KMS-11 (cell line): ENCODE measurements around the gene STX16.

ENCODE experiments used
- H2AFZ ChIP-seq: fragments of 200-600 bp; sonication (generic); 2 replicates; pipeline ENCODE4 v1.6.1; 2016; ENCODE audit warnings: antibody characterized with exemption, mixed run types, low read depth
- H3K27ac ChIP-seq: fragments of 200-600 bp; sonication (generic); 2 replicates; pipeline ENCODE4 v1.6.1; 2016; ENCODE audit warnings: mild to moderate bottlenecking, mixed run types
- H3K27me3 ChIP-seq: fragments of 200-600 bp; sonication (generic); 2 replicates; pipeline ENCODE4 v1.6.1; 2017; ENCODE audit warnings: mild to moderate bottlenecking, low read depth, mixed run types, moderate library complexity; ENCODE audit not compliant: insufficient read depth
- H3K36me3 ChIP-seq: fragments of 200-600 bp; sonication (generic); 2 replicates; pipeline ENCODE4 v1.6.1; 2017; ENCODE audit warnings: mild to moderate bottlenecking, mixed run types; ENCODE audit not compliant: insufficient read depth
- H3K4me1 ChIP-seq: fragments of 200-600 bp; sonication (generic); 2 replicates; pipeline ENCODE4 v1.6.1; 2016; ENCODE audit warnings: mild to moderate bottlenecking, low read depth, mixed run types; ENCODE audit not compliant: poor library complexity, severe bottlenecking
- H3K4me2 ChIP-seq: fragments of 200-600 bp; sonication (generic); 2 replicates; pipeline ENCODE4 v1.7.0; 2016; ENCODE audit warnings: mild to moderate bottlenecking, mixed run types
- H3K4me3 ChIP-seq: fragments of 200-600 bp; sonication (generic); IDR thresholded peaks from 2 replicates; pipeline ENCODE4 v1.6.1; 2017; ENCODE audit warnings: low read depth, low read length, mixed read lengths; ENCODE audit not compliant: insufficient read depth
- H3K79me2 ChIP-seq: fragments of 200-600 bp; sonication (generic); 2 replicates; pipeline ENCODE4 v1.6.1; 2016; ENCODE audit warnings: low read depth, mixed run types; ENCODE audit not compliant: insufficient read depth
- H3K9ac ChIP-seq: fragments of 200-600 bp; sonication (generic); 2 replicates; pipeline ENCODE4 v1.6.1; 2016; ENCODE audit warnings: mild to moderate bottlenecking, mixed run types
- H4K20me1 ChIP-seq: fragments of 200-600 bp; sonication (generic); 2 replicates; pipeline ENCODE4 v1.6.1; 2016; ENCODE audit warnings: mild to moderate bottlenecking, mixed run types; ENCODE audit not compliant: insufficient read depth
- CTCF ChIP-seq: fragments of 200-600 bp; sonication (generic); conservative IDR thresholded peaks from 2 replicates; pipeline ENCODE4 v1.6.1; 2017; ENCODE audit warnings: low read depth, mild to moderate bottlenecking, antibody characterized with exemption, low read length, moderate library complexity, mixed read lengths

STX16 gene

GRCh38 chr20:58621906-58622548 is 29.1 kb upstream of the STX16 start:
- no peaks in the 10 kb centered on the region for H3K4me1 ChIP-seq
- H3K79me2 ChIP-seq: no peaks in the 10 kb centered on the region
- H3K4me2 ChIP-seq: no peak overlapping the region
- H2AFZ ChIP-seq: no peak overlapping the region
- H3K9ac ChIP-seq: no peak overlapping the region
- H3K27me3 ChIP-seq: peaks cover 66% of the 10 kb centered on the region
- no peak overlapping the region for H3K4me3 ChIP-seq
- no peak overlapping the region for H3K27ac ChIP-seq
- TF ChIP-seq CTCF: no peak
- H4K20me1 ChIP-seq: no peaks in the 10 kb centered on the region
- no peaks in the 10 kb centered on the region for H3K36me3 ChIP-seq

- Histone ChIP-seq H3K4me1 (no peaks in the 10 kb centered on the region), H3K27me3 (peaks cover 69% of the 10 kb centered on the region), H3K36me3 (no peaks in the 10 kb centered on the region), H3K27ac (no peak overlapping the region), H3K4me2 (no peak overlapping the region), H2AFZ (no peak overlapping the region), H4K20me1 (no peaks in the 10 kb centered on the region), H3K79me2 (no peaks in the 10 kb centered on the region), H3K9ac (no peak overlapping the region), H3K4me3 (no peak overlapping the region)
- TF ChIP-seq CTCF: no peak
Measured at GRCh38 chr20:58622671-58623578, 28.2 kb upstream of the STX16 start.

- TF ChIP-seq CTCF: no peak
- no peaks in the 10 kb centered on the region for H4K20me1 ChIP-seq
- H2AFZ ChIP-seq: no peak overlapping the region
- H3K27me3 ChIP-seq: peaks cover 69% of the 10 kb centered on the region
- no peaks in the 10 kb centered on the region for H3K4me1 ChIP-seq
- no peak overlapping the region for H3K9ac ChIP-seq
- no peaks in the 10 kb centered on the region for H3K79me2 ChIP-seq
- no peak overlapping the region for H3K27ac ChIP-seq
- no peak overlapping the region for H3K4me3 ChIP-seq
- H3K4me2 ChIP-seq: no peak overlapping the region
- H3K36me3 ChIP-seq: no peaks in the 10 kb centered on the region
Measured at GRCh38 chr20:58623579-58624473, 27.3 kb upstream of the STX16 start.

GRCh38 chr20:58624687-58625086 is 26.4 kb upstream of the STX16 start:
- no peak for TF ChIP-seq CTCF
- H3K27ac ChIP-seq: no peak overlapping the region
- H3K79me2 ChIP-seq: no peaks in the 10 kb centered on the region
- peaks cover 72% of the 10 kb centered on the region for H3K27me3 ChIP-seq
- no peak overlapping the region for H3K4me2 ChIP-seq
- H3K4me3 ChIP-seq: no peak overlapping the region
- H3K4me1 ChIP-seq: no peaks in the 10 kb centered on the region
- H3K36me3 ChIP-seq: no peaks in the 10 kb centered on the region
- no peak overlapping the region for H3K9ac ChIP-seq
- no peaks in the 10 kb centered on the region for H4K20me1 ChIP-seq
- no peak overlapping the region for H2AFZ ChIP-seq
